Measurements from ENCODE around the gene TMEM221. TPM values are rescaled to one million over a fixed set of nuclear protein-coding genes. Genes with fewer than 3 reads are reported as not detected.

TMEM221 gene
- total RNA-seq, 6 experiments from 2014 or later, result 0.12 to 0.19 (median 0.16) TPM; not detected in 3

- Histone ChIP-seq H3K4me1 (no peaks in the 10 kb centered on the region), H3K36me3 (no peaks in the 10 kb centered on the region), H3K27me3 (no peaks in the 10 kb centered on the region), H3K4me3 (no peak overlapping the region), H3K27ac (no peak overlapping the region), H3K9me3 (no peaks in the 10 kb centered on the region)
- no peak for TF ChIP-seq POLR2A (IDR thresholded peaks at IDR 0.05)
- no peak for TF ChIP-seq CTCF (IDR thresholded peaks at IDR 0.05)
- WGBS (ENCODE audit: insufficient coverage, low coverage, low lambda C conversion rate, missing lambda C conversion rate), result 48% methylated on average over 11 of the region's 31 CpGs
- intact Hi-C loops (cut with DNase I), result no loop called here
- ATAC-seq (peak; percentile 91 to 95 (median 93)), DNase-seq (peak; percentile 78 to 84 (median 83))
These were observed 40.3 kb upstream of the TMEM221 start for GRCh38 chr19:17488593-17489391.

GRCh38 chr19:17487284-17488121 lies 39.0 kb upstream of the TMEM221 start:
- DNase-seq (no peak), ATAC-seq (no peak)
- TF ChIP-seq POLR2A (IDR thresholded peaks at IDR 0.05), result no peak
- no peak for TF ChIP-seq CTCF (IDR thresholded peaks at IDR 0.05)
- Histone ChIP-seq H3K9me3 (no peaks in the 10 kb centered on the region), H3K4me3 (no peak overlapping the region), H3K4me1 (no peaks in the 10 kb centered on the region), H3K27me3 (no peaks in the 10 kb centered on the region), H3K27ac (peak overlapping the region in 1 of 3 donors; percentile 43), H3K36me3 (no peaks in the 10 kb centered on the region)
- 80% methylated on average over 10 of the region's 18 CpGs for WGBS (ENCODE audit: insufficient coverage, low coverage, low lambda C conversion rate, missing lambda C conversion rate)
- intact Hi-C loops (cut with DNase I), result no loop called here

GRCh38 chr19:17486545-17487240 lies 38.2 kb upstream of the TMEM221 start:
- Histone ChIP-seq H3K36me3 (no peaks in the 10 kb centered on the region), H3K4me1 (no peaks in the 10 kb centered on the region), H3K9me3 (no peaks in the 10 kb centered on the region), H3K27ac (no peak overlapping the region), H3K4me3 (no peak overlapping the region), H3K27me3 (no peaks in the 10 kb centered on the region)
- TF ChIP-seq CTCF (IDR thresholded peaks at IDR 0.05) (no peak), POLR2A (IDR thresholded peaks at IDR 0.05) (no peak)
- ATAC-seq (no peak), DNase-seq (no peak)
- 96% methylated on average over 14 of the region's 58 CpGs for WGBS (ENCODE audit: insufficient coverage, low coverage, low lambda C conversion rate, missing lambda C conversion rate)
- intact Hi-C loops (cut with DNase I), result no loop called here

- H3K4me3 ChIP-seq, result no peak overlapping the region
- 84% methylated on average over 4 of the region's 6 CpGs for WGBS (ENCODE audit: insufficient coverage, low coverage, low lambda C conversion rate, missing lambda C conversion rate)
- no peak overlapping the region for H3K27ac ChIP-seq
- H3K36me3 ChIP-seq, result no peaks in the 10 kb centered on the region
- no peaks in the 10 kb centered on the region for H3K9me3 ChIP-seq
- TF ChIP-seq POLR2A (IDR thresholded peaks at IDR 0.05) (no peak), CTCF (IDR thresholded peaks at IDR 0.05) (no peak)
- ATAC-seq (no peak), DNase-seq (no peak)
- intact Hi-C loops (cut with DNase I), result no loop called here
- H3K4me1 ChIP-seq, result no peaks in the 10 kb centered on the region
- H3K27me3 ChIP-seq, result no peaks in the 10 kb centered on the region
These were observed 36.2 kb upstream of the TMEM221 start for GRCh38 chr19:17484520-17485185.

All from right lobe of liver (tissue), 6 donors.